Measurements from ENCODE around the gene PRSS12. TPM values are rescaled to one million over a fixed set of nuclear protein-coding genes. Genes with fewer than 3 reads are reported as not detected.
"Not testable (repeated sequence)": the region's sequence is repeated elsewhere in the genome, so short reads cannot be mapped to it uniquely, and the experiment has no call there.

Gene PRSS12
- total and polyA plus RNA-seq, 9 donors: 2.5 to 13.8 (median 6.5) TPM

DNA sequence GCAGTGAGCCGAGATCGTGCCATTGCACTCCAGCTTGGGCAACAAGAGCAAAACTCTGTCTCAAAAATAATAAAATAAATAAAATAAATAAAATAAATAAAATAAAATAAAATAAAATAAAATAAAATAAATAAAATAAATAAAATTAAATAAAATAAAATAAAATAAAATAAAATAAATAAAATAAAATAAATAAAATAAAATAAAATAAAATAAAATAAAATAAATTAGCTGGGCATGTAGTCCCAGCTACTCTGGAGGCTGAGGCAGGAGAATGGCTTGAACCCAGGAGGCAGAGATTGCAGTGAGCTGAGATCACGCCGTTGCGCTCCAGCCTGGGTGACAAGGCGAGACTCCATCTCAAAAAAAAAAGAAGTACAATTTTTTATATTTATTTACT, 53.2 kb downstream of the PRSS12 start:
- H3K27me3 ChIP-seq (ENCODE audit: control insufficient read depth, insufficient read depth, low read length); H3K4me1 ChIP-seq (ENCODE audit: control insufficient read depth, insufficient read depth, low read length); H3K27ac ChIP-seq (ENCODE audit: low read length); H3K9me3 ChIP-seq (replicated peaks; ENCODE audit: control insufficient read depth, low read depth, low read length); H3K4me3 ChIP-seq (ENCODE audit: low read length); DNase-seq; H3K36me3 ChIP-seq (ENCODE audit: control insufficient read depth, insufficient read depth, low read length): not testable (repeated sequence)
- no CpG with 5 or more reads among the region's 6 CpGs for WGBS (ENCODE audit: insufficient coverage)

DNA sequence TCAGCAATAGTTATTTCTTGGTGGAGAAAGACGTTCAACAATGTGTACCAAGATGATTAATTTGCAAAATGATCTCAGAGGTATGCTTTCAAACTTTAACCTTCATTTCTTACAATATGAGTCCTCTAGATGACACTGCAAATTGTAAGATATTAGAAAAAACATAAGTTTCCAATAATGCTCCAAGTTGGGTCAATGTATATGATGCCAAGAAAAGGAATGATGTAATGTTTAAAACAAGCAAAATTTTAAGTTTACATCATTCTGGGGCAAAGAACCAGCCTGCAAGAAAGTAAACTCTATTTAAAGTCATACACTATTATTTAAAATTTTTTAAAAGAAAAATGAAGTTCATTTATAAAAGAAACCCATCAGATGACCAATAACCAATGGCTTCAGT, 56.1 kb downstream of the PRSS12 start:
- H3K9me3 ChIP-seq (replicated peaks; ENCODE audit: control insufficient read depth, low read depth, low read length): no peaks in the 10 kb centered on the region
- H3K36me3 ChIP-seq (ENCODE audit: control insufficient read depth, insufficient read depth, low read length): no peaks in the 10 kb centered on the region
- H3K27me3 ChIP-seq (ENCODE audit: control insufficient read depth, insufficient read depth, low read length): no peaks in the 10 kb centered on the region
- no peak overlapping the region for H3K4me3 ChIP-seq (ENCODE audit: low read length)
- H3K27ac ChIP-seq (ENCODE audit: low read length): no peak overlapping the region
- DNase-seq: peak; percentile 25
- no peaks in the 10 kb centered on the region for H3K4me1 ChIP-seq (ENCODE audit: control insufficient read depth, insufficient read depth, low read length)
- WGBS (ENCODE audit: insufficient coverage): no CpG with 5 or more reads among the region's 1 CpG

DNA sequence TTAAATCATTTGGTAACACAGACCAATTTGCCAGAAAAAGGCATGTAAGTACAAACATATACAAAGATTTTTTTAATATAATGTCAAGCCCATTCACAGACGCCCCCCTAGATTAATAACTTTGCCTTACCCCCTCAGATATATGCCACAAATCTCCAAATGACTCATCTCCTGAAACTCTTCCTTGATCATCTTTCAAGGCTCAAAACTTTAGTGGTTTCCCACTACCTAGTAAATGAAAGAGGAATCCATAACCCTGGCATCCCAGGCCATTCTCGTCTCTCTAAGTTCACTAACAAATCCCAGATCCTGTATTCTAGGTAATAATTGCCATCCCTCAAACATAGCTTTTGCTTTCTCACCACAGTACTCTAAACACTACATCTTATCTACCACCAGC, 61.9 kb downstream of the PRSS12 start:
- H3K9me3 ChIP-seq (replicated peaks; ENCODE audit: control insufficient read depth, low read depth, low read length): no peaks in the 10 kb centered on the region
- H3K4me1 ChIP-seq (ENCODE audit: control insufficient read depth, insufficient read depth, low read length): no peaks in the 10 kb centered on the region
- WGBS (ENCODE audit: insufficient coverage): 78% methylated on average over 2 of the region's 2 CpGs
- H3K4me3 ChIP-seq (ENCODE audit: low read length): no peak overlapping the region
- no peaks in the 10 kb centered on the region for H3K27me3 ChIP-seq (ENCODE audit: control insufficient read depth, insufficient read depth, low read length)
- H3K36me3 ChIP-seq (ENCODE audit: control insufficient read depth, insufficient read depth, low read length): no peaks in the 10 kb centered on the region
- no peak for DNase-seq
- no peak overlapping the region for H3K27ac ChIP-seq (ENCODE audit: low read length)

GRCh38 chr4:118289794-118290193, 63.0 kb downstream of the PRSS12 start:
- H3K27ac ChIP-seq (ENCODE audit: low read length): no peak overlapping the region
- DNase-seq: peak; percentile 87
- H3K4me1 ChIP-seq (ENCODE audit: control insufficient read depth, insufficient read depth, low read length): no peaks in the 10 kb centered on the region
- no peaks in the 10 kb centered on the region for H3K36me3 ChIP-seq (ENCODE audit: control insufficient read depth, insufficient read depth, low read length)
- no peak overlapping the region for H3K4me3 ChIP-seq (ENCODE audit: low read length)
- WGBS (ENCODE audit: insufficient coverage): no CpG with 5 or more reads among the region's 1 CpG
- no peaks in the 10 kb centered on the region for H3K9me3 ChIP-seq (replicated peaks; ENCODE audit: control insufficient read depth, low read depth, low read length)
- H3K27me3 ChIP-seq (ENCODE audit: control insufficient read depth, insufficient read depth, low read length): no peaks in the 10 kb centered on the region

DNA sequence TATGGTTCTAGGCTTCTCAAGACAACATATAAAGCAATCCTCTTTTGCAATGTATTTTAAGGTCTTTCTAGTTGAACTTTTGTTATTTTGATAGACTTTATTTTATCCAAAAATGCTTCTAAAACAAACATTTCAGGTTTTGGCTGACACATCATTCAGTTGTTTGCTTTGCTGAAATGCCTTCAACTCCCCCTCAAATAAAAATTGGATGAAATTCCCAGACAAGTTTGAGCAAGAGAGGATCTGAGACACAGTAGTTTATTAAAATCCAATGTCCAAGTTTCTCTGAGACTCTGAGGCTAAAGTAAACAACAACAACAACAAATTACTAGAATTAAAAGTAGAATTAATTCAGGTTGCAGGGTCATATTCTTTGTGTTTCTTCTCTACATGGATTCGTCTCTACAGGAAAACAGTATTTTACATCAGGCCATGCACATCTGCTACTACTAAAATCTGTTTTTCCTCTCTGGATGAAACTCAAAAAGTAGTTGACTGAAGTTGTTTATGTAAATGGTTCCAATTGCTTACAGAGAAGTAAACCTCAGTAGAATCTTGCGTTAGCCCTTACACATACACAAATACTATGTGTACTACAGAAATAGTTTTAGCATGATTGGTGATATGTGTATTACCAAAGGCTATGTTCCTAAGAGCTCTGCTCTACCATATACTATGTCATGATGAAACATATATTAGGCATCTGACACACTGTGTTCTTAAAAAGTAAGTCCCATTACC, 64.9 kb downstream of the PRSS12 start:
- Histone ChIP-seq H3K4me3 (ENCODE audit: low read length) (no peak overlapping the region), H3K27me3 (ENCODE audit: control insufficient read depth, insufficient read depth, low read length) (no peaks in the 10 kb centered on the region), H3K36me3 (ENCODE audit: control insufficient read depth, insufficient read depth, low read length) (no peaks in the 10 kb centered on the region), H3K27ac (ENCODE audit: low read length) (no peak overlapping the region), H3K4me1 (ENCODE audit: control insufficient read depth, insufficient read depth, low read length) (no peaks in the 10 kb centered on the region), H3K9me3 (replicated peaks; ENCODE audit: control insufficient read depth, low read depth, low read length) (no peaks in the 10 kb centered on the region)
- peak; percentile 77 for DNase-seq
- no CpG with 5 or more reads among the region's 2 CpGs for WGBS (ENCODE audit: insufficient coverage)

GRCh38 chr4:118286685-118287084, 66.1 kb downstream of the PRSS12 start:
- peaks cover 2% of the 10 kb centered on the region for H3K4me1 ChIP-seq (ENCODE audit: control insufficient read depth, insufficient read depth, low read length)
- DNase-seq: no peak
- H3K9me3 ChIP-seq (replicated peaks; ENCODE audit: control insufficient read depth, low read depth, low read length): no peaks in the 10 kb centered on the region
- H3K4me3 ChIP-seq (ENCODE audit: low read length): no peak overlapping the region
- H3K27me3 ChIP-seq (ENCODE audit: control insufficient read depth, insufficient read depth, low read length): no peaks in the 10 kb centered on the region
- no CpG with 5 or more reads among the region's 3 CpGs for WGBS (ENCODE audit: insufficient coverage)
- peaks cover 3% of the 10 kb centered on the region for H3K36me3 ChIP-seq (ENCODE audit: control insufficient read depth, insufficient read depth, low read length)
- H3K27ac ChIP-seq (ENCODE audit: low read length): no peak overlapping the region

DNA sequence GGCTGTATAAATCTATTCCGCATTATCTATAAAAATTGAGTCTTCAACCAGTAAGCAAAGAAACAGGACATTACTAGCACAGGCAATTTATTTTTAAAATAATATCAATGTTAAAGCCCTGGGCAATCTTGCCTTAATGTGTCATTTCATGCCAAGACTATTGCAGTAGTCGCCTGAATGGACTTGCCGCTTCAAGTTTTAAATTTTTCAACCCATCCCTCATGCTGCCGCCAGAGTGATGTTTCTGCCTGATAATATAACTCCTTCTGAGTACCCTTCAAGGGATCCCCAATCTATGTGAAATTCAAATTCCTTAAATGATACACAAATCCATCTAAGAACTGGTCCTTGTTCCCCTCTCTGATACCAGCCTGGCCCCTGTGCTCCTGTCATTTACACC, 66.9 kb downstream of the PRSS12 start:
- Histone ChIP-seq H3K9me3 (replicated peaks; ENCODE audit: control insufficient read depth, low read depth, low read length) (no peaks in the 10 kb centered on the region), H3K27ac (ENCODE audit: low read length) (no peak overlapping the region), H3K4me1 (ENCODE audit: control insufficient read depth, insufficient read depth, low read length) (peaks cover 2% of the 10 kb centered on the region), H3K4me3 (ENCODE audit: low read length) (no peak overlapping the region), H3K36me3 (ENCODE audit: control insufficient read depth, insufficient read depth, low read length) (peaks cover 3% of the 10 kb centered on the region), H3K27me3 (ENCODE audit: control insufficient read depth, insufficient read depth, low read length) (no peaks in the 10 kb centered on the region)
- WGBS (ENCODE audit: insufficient coverage): 100% methylated on average over 3 of the region's 4 CpGs
- DNase-seq: no peak

DNA sequence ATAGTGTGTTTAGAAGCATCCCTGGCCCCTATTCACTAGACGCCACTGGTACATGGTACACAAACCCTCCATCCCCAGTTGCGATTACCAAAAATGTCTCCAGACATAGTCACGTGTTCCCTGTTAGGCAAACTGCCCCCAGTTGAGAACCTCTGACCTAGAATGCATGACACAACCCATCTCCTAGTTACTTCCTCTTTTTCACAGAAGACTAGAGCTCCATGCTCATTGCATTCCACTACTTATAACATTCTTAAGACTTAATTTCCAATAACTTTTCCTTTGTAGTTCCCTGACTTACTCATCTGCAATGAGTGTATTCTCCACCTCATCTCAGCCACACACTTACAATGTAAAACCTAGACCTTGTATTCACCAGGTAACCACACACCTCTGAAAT, 68.6 kb downstream of the PRSS12 start:
- Histone ChIP-seq H3K36me3 (ENCODE audit: control insufficient read depth, insufficient read depth, low read length) (peaks cover 3% of the 10 kb centered on the region), H3K27me3 (ENCODE audit: control insufficient read depth, insufficient read depth, low read length) (no peaks in the 10 kb centered on the region), H3K4me1 (ENCODE audit: control insufficient read depth, insufficient read depth, low read length) (peaks cover 6% of the 10 kb centered on the region), H3K9me3 (replicated peaks; ENCODE audit: control insufficient read depth, low read depth, low read length) (no peaks in the 10 kb centered on the region), H3K4me3 (ENCODE audit: low read length) (no peak overlapping the region), H3K27ac (ENCODE audit: low read length) (no peak overlapping the region)
- DNase-seq: no peak
- WGBS (ENCODE audit: insufficient coverage): 83% methylated on average over 3 of the region's 3 CpGs

DNA sequence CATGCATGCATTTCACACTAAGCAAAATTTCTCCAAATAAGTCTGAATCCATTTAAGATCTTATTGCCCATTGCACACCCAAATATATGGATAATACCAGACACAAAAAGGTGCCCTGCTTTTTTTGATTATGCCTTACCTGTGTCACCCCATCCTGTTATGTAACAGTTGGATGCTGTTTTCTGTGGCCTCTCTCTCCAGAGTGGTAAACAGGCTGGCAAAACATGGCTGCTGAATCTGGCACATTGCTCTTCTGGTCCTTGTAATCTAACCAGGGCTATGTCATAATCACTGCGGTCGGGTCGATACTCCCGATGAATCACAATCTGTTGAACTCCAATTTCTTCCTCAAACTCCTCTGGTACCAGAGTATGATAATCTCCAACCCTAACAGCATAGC, 70.1 kb downstream of the PRSS12 start:
- H3K36me3 ChIP-seq (ENCODE audit: control insufficient read depth, insufficient read depth, low read length): peaks cover 3% of the 10 kb centered on the region
- H3K27me3 ChIP-seq (ENCODE audit: control insufficient read depth, insufficient read depth, low read length): no peaks in the 10 kb centered on the region
- no peak overlapping the region for H3K4me3 ChIP-seq (ENCODE audit: low read length)
- 81% methylated on average over 4 of the region's 4 CpGs for WGBS (ENCODE audit: insufficient coverage)
- DNase-seq: no peak
- H3K27ac ChIP-seq (ENCODE audit: low read length): no peak overlapping the region
- H3K9me3 ChIP-seq (replicated peaks; ENCODE audit: control insufficient read depth, low read depth, low read length): no peaks in the 10 kb centered on the region
- peaks cover 6% of the 10 kb centered on the region for H3K4me1 ChIP-seq (ENCODE audit: control insufficient read depth, insufficient read depth, low read length)

- peak; percentile 40 for DNase-seq
- WGBS (ENCODE audit: insufficient coverage): 20% methylated on average over 1 of the region's 9 CpGs
- Histone ChIP-seq H3K4me1 (ENCODE audit: control insufficient read depth, insufficient read depth, low read length) (peaks cover 6% of the 10 kb centered on the region), H3K4me3 (ENCODE audit: low read length) (no peak overlapping the region), H3K27me3 (ENCODE audit: control insufficient read depth, insufficient read depth, low read length) (no peaks in the 10 kb centered on the region), H3K36me3 (ENCODE audit: control insufficient read depth, insufficient read depth, low read length) (peaks cover 3% of the 10 kb centered on the region), H3K27ac (ENCODE audit: low read length) (no peak overlapping the region), H3K9me3 (replicated peaks; ENCODE audit: control insufficient read depth, low read depth, low read length) (no peaks in the 10 kb centered on the region)
Observed at GRCh38 chr4:118281611-118282442, 71.0 kb downstream of the PRSS12 start.
